MV-4-11 (cell line): ENCODE results near the gene PROP1.
"Not testable (repeated sequence)": the region's sequence is repeated elsewhere in the genome, so short reads cannot be mapped to it uniquely, and the experiment has no call there.

ENCODE experiments used
- DNase-seq: peaks from one replicate; lab custom pipeline; 2025; lab: John Stamatoyannopoulos, UW

Gene PROP1

GRCh38 chr5:177945145-177945544 is 50.9 kb downstream of the PROP1 start:
- not testable (repeated sequence) for DNase-seq

- DNase-seq = not testable (repeated sequence)
Observed at GRCh38 chr5:177943805-177944736, 52.0 kb downstream of the PROP1 start.

DNA sequence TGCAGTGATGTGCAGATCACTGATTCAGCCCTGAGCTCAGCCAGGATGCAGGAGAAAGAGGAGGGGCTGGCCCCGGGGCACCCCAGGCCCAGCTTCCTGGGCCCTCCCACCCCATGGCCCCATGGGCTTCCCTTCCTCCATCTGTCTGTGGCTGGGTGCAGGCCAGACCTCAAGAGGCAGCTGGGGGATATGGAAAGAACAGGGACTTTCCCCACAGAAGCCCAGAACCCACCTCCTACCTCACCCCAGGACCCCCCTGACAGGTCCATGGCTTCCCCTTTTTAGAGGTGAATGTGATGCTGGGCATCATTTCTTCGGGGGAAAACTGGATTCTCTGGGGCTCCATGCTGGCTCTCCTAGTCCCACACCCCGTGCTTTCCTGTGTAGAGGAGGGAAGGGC is 53.1 kb downstream of the PROP1 start:
- DNase-seq = not testable (repeated sequence)
